Measurements from ENCODE around the gene NPBWR2. TPM values are rescaled to one million over a fixed set of nuclear protein-coding genes. Genes with fewer than 3 reads are reported as not detected.

Gene NPBWR2
- total RNA-seq, 6 experiments from 2014 or later, result not detected

GRCh38 chr20:64053841-64054661 lies 53.3 kb downstream of the NPBWR2 start:
- Mint-ChIP-seq H3K4me3 (no peak overlapping the region), H3K27ac (no peak overlapping the region), H3K36me3 (ENCODE audit: low read depth) (no peaks in the 10 kb centered on the region), H3K27me3 (ENCODE audit: insufficient read depth) (peaks cover 3% of the 10 kb centered on the region), H3K9me3 (no peaks in the 10 kb centered on the region), H3K4me1 (ENCODE audit: low read depth) (peaks cover 8% of the 10 kb centered on the region; the same call in 1 of the 2 replicates)
- DNase-seq, result no peak
- peak; percentile 38 for TF ChIP-seq CTCF (IDR thresholded peaks at IDR 0.05)

Small RNA genes within 50 kb of the gene (microRNA-seq; reads per million reads assigned to microRNA genes)
- gene MIR6813, result 4.6 reads per million

Other genes with a start within 250 kb of the NPBWR2 start
- gene ABHD16B, start 246.1 kb downstream of the NPBWR2 start, total RNA-seq (2021; fragmentation: NEBNext Ultra II Directional; extraction: Animal tissue kit (Norgen Biotek cat#: 25700)), result not detected
- gene TPD52L2, start 242.3 kb downstream of the NPBWR2 start, total RNA-seq (2021; fragmentation: NEBNext Ultra II Directional; extraction: Animal tissue kit (Norgen Biotek cat#: 25700)), result 100 to 1,000 TPM; 161 to 196 (median 169) TPM
- 10 to 100 TPM; 52.0 to 65.8 (median 56.2) TPM for gene DNAJC5, start 212.4 kb downstream of the NPBWR2 start, total RNA-seq (2021; fragmentation: NEBNext Ultra II Directional; extraction: Animal tissue kit (Norgen Biotek cat#: 25700))
- gene UCKL1, start 151.1 kb downstream of the NPBWR2 start, total RNA-seq (2021; fragmentation: NEBNext Ultra II Directional; extraction: Animal tissue kit (Norgen Biotek cat#: 25700)), result 10 to 100 TPM; 17.2 to 21.7 (median 19.4) TPM
- 10 to 100 TPM; 20.7 to 26.1 (median 21.4) TPM for gene ZNF512B, start 137.6 kb downstream of the NPBWR2 start, total RNA-seq (2021; fragmentation: NEBNext Ultra II Directional; extraction: Animal tissue kit (Norgen Biotek cat#: 25700))
- 1 to 10 TPM; 1.3 to 3.0 (median 2.1) TPM for gene SAMD10, start 127.9 kb downstream of the NPBWR2 start, total RNA-seq (2021; fragmentation: NEBNext Ultra II Directional; extraction: Animal tissue kit (Norgen Biotek cat#: 25700))
- gene PRPF6, start 126.4 kb downstream of the NPBWR2 start, total RNA-seq (2021; fragmentation: NEBNext Ultra II Directional; extraction: Animal tissue kit (Norgen Biotek cat#: 25700)), result 10 to 100 TPM; 70.7 to 73.2 (median 72.9) TPM
- gene C20orf204, start 71.4 kb downstream of the NPBWR2 start, total RNA-seq (2021; fragmentation: NEBNext Ultra II Directional; extraction: Animal tissue kit (Norgen Biotek cat#: 25700)), result under 1 TPM; 0.32 to 0.57 (median 0.42) TPM
- under 1 TPM in 2 of 6 experiments, not detected in 4; 0.10 to 0.17 TPM for gene SOX18, start 57.9 kb downstream of the NPBWR2 start, total RNA-seq (2021; fragmentation: NEBNext Ultra II Directional; extraction: Animal tissue kit (Norgen Biotek cat#: 25700))
- 10 to 100 TPM; 36.8 to 47.4 (median 41.5) TPM for gene TCEA2, start 44.4 kb downstream of the NPBWR2 start, total RNA-seq (2021; fragmentation: NEBNext Ultra II Directional; extraction: Animal tissue kit (Norgen Biotek cat#: 25700))
- 10 to 100 TPM; 11.0 to 16.3 (median 12.9) TPM for gene RGS19, start 28.0 kb downstream of the NPBWR2 start, total RNA-seq (2021; fragmentation: NEBNext Ultra II Directional; extraction: Animal tissue kit (Norgen Biotek cat#: 25700))
- gene OPRL1, start 27.5 kb downstream of the NPBWR2 start, total RNA-seq (2021; fragmentation: NEBNext Ultra II Directional; extraction: Animal tissue kit (Norgen Biotek cat#: 25700)), result under 1 TPM; 0.27 to 1.00 (median 0.41) TPM
- not detected for gene LKAAEAR1, start 23.2 kb downstream of the NPBWR2 start, total RNA-seq (2021; fragmentation: NEBNext Ultra II Directional; extraction: Animal tissue kit (Norgen Biotek cat#: 25700))
- gene MYT1, start 56.9 kb upstream of the NPBWR2 start, total RNA-seq (2021; fragmentation: NEBNext Ultra II Directional; extraction: Animal tissue kit (Norgen Biotek cat#: 25700)), result not detected
- gene PCMTD2, start 148.2 kb upstream of the NPBWR2 start, total RNA-seq (2021; fragmentation: NEBNext Ultra II Directional; extraction: Animal tissue kit (Norgen Biotek cat#: 25700)), result 10 to 100 TPM; 15.7 to 21.9 (median 18.1) TPM